ENCODE measurements around the gene HDAC10.

HDAC10 gene

GRCh38 chr22:50232481-50233151 is 18.4 kb downstream of the HDAC10 start:
- DNase-seq = no peak

DNA sequence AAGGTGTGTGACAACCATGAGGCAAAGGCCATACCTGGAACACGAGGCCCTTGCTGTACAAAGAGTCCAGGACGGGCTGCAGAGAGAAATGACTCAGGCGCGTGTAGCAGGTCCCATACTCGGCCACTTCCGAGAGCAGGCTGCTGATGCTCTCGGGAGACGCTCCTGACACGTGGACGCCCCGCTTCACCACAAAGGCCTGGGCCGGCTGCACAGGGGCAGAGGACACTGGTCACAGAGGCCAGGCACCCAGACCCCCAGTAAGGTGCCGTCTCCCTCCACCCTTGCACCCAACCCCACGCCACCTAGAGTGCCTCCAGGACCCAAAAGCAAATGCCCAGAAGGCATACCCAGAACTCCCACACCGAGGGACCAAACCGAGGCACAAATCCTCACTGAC is 21.7 kb downstream of the HDAC10 start:
- DNase-seq = no peak

DNA sequence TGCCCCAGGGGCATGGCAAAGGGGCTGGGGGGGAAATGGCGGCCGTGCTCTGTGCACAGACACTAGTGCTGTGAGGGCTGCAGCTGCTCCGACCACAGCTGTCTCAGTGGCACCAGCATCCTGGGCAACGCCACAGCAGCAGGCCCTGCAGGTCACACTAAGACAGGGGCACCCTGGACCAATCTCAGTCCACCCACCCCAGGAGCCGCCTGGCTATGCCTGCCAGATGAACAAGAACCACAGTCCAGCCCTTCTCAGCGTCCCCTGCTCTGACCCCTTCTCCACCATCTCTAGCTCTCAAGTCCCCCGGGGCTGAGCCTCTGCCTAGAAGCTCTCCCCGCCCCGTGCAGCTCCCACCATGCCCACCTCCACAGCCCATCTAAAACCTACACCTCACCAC is 22.7 kb downstream of the HDAC10 start:
- DNase-seq = no peak

DNA sequence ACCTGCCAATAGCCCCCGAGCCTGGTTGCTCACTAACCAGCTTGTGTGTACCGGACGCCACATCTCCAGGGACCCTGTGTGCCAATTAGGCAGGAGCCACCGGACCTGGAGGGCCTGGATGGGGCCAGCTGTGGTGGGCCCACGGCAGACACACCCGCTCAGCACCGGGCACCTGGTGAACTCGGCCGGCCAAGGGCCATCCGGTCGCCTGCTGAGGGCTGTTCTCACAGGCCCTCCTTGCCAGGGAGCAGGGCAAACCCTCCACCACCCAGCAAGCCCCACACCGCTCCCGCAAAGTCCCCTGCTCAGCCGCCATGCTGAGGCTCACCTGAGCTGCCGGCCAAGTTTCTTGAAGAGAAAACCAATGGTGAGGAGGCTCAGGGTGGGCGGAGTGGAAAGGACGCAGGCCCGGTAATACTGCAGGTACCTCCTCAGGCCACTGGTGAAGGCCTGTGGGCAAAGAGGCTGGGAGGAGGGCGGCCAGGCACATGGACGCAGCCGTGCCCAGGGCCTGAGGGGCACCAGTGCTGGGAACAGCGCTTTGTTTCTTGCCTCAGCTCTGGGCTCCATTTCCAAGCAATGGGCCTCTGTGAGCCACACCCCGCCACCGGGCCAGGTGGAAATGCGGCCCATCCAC is 23.4 kb downstream of the HDAC10 start:
- no peak for DNase-seq

GRCh38 chr22:50226875-50227165 is 24.2 kb downstream of the HDAC10 start:
- no peak for DNase-seq

DNA sequence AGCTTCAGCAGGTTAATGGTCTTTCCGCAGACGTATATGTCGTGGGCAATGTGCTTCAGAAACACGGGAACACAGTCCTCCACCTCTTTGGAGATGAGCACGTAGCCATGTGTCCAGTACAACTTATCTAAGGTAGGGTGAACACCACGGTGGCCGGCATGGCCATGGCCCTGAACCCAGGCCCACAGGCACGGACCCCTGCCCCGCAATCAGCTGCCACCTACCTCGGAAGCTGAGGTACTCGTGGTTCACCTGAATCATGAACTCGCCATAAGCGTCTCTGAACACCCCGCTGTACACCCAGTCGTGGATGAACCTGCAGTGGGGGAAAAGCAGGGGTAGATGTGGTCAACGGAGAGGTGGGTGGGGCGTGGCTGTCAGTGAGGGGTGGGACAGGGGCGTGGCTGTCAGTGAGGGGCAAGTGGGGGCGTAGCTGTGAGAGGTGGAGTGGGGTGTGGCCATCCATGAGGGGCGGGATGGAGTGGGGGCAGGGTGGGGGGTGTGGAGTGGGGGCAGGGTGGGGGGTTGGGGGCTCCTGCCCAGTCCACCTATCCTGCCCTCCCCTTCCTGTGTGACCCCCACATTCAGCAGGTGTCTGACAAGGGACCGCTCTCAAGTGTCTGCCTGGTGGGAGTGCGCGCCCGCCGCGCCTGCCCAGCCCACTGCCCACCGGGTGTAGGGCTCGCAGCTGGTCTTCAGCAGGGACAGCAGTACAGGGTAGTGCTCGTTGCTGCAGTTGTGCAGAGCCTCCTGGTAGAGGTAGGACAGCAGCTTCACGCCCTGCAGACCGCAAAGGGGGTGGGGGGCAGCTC is 24.8 kb downstream of the HDAC10 start:
- DNase-seq = no peak

- no peak for DNase-seq
Observed at GRCh38 chr22:50225200-50225969, 25.7 kb downstream of the HDAC10 start.

DNA sequence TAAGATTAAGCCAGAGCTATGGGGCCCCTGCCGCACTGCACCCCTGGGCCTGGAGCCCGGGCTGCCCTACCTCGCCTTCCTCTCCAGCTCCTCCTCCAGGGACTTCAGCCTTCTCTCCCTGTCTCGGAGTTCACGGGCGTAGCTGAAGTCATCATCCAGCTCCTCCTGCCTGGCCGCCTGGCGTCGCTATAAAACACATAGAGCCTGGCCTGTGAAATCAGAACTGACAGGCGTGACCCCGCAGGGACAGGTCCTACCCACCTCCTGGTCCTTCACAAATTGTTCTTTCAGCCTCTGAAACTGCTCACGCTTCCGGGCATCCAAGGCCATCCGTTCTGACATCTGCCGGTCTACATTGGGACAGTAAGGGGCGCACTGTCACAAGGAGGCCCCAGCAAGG is 27.0 kb downstream of the HDAC10 start:
- DNase-seq = no peak

- DNase-seq = no peak
Observed at GRCh38 chr22:50222508-50222907, 28.6 kb downstream of the HDAC10 start.

DNA sequence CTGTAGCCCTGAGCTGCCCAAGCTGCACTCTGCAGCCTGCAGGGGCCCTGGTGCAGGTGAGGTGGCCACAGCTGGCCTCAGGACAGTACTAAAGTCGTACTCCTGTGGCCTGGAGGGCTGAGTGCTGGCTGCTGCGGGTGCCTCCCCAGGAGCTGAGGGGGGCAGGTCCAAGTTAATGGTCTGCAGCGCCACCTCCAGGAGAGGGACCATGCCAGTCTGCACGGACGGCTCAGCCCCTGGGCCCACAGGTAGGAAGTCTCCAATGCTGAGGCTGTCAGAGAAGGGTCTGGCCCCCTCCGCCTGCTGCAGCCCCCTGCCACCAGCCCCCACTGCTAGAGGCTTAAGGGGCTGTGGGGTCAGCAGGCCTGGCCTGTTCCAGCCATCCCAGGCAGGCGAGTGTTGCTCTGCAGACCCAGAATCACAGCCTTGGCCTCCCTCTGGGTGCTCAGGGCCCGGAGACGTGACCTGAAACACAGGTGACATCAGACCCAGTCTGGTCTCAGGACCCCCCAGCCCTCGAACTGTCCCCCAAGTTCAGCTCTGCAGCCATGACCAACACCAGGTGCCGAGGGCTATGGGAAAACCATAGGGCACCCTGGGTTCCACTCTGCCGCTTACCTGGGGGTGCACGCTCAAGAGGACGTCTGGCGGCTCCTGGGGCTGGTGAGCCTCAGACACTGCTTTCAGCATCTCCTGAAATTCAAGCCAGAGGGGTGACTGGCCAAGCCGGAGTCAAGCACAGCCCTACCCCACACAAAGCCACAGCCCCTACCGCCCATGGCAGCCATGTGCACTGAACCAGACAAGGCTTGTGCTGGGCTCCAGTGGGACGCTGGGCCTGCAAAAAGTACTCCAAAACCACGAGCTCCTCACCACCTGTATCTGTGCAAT is 29.4 kb downstream of the HDAC10 start:
- DNase-seq = no peak

DNA sequence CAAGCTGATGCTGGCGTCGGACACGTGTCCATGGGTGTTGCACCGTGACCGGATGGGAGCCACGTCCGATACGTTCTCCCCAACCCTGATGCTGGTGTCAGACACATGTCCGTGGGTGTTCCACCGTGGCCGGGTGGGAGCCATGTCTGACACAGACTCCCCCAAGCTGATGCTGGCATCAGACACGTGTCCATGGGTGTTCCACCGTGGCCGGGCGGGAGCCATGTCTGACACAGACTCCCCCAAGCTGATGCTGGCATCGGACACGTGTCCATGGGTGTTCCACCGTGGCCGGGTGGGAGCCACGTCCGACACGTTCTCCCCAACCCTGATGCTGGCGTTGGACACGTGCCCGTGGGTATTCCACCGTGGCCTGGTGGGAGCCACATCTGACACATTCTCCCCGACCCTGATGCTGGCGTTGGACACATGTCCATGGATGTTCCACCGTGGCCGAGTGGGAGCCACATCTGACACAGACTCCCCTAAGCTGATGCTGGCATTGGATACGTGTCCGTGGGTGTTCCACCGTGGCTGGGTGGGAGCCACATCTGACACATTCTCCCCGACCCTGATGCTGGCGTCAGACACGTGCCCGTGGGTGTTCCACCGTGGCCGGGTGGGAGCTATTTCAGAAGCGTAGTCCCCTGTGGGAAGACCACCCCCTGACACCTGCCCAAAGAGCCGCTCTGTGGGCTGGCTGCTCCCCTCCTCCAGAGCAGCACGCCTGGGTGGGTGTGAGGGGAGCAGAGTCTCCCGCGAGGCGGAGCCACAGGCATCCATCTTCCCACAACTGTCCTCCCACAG is 30.3 kb downstream of the HDAC10 start:
- no peak for DNase-seq

- no peak for DNase-seq
Observed at GRCh38 chr22:50219800-50220602, 31.1 kb downstream of the HDAC10 start.

DNA sequence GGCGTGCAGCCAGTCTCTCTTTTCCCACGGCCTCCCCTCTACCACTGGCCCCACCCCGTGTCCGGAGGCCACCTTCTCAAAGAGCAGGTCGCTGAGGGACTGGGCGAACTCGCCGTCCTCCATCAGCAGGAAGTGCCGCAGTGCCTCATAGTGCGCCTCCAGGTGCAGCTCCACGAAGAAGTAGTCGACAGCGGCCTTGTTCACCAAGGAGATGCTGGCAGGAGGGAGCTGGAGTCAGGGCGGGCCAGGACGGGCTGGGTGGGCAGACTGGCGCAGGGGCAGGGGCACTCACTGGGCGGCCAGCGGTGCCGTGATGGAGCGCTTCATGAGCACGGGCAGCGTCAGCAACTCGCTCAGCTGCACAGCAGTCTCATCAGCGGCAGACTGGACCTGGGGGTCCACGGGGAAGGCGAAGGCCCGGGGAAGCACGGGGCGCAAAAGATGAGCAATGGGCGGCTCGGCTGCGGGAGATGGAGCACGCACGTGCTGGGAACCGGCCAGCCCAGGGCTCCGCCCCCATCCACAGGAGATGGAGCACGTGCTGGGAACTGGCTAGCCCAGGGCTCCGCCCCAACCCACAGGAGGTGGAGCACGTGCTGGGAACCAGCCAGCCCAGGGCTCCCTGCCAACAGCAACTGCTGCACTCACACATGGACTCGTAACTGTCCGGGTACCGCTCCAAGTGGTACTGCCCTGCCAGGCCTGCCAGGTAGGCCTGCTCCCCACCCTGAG is 31.9 kb downstream of the HDAC10 start:
- DNase-seq = no peak

DNA sequence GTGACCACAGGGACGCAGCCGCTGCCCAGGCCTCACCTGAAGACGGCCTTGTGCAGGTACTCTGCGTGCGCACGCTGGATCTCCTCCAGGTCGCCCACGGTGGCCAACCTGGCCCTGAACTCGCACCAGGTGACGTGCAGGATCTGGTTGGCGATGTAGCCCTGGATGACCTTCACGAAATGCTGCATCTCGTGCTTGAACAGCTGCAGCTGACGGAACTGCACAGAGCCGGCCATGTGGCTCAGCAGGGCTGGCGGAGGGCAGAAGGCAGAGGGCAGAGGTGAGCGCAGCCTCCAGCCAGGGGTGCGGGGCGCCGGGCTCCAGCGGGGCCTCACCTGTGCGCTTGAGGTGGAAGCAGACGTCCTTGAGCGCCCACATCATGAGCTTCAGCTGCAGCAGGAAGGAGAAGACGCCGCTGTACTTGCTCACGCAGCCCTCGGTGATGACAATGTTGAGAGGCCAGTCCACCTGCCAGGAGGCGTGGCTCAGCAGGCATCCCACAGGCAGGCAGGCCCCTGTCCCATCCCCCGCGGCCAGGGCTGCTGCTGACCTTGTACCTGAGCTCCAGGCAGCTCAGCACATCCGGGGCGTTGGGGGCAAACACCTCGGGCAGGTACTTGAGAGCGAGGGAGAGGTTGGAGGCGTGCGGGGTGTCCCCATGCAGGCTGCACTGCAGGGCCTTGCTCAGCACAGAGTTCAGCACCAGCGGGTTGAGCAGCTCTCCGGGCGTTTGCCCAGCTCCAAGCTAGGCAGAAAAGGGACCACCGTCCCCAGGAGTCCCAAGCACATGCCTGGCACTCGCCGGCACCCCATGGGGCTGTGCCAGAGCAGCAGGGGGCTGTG is 32.7 kb downstream of the HDAC10 start:
- DNase-seq = no peak

GRCh38 chr22:50217543-50218152 is 33.4 kb downstream of the HDAC10 start:
- DNase-seq = no peak

GRCh38 chr22:50216684-50217520 is 34.2 kb downstream of the HDAC10 start:
- DNase-seq = no peak

GRCh38 chr22:50216055-50216683 is 34.9 kb downstream of the HDAC10 start:
- no peak for DNase-seq

Measured in stimulated activated CD4-positive, alpha-beta T cell treated with anti-CD3 and anti-CD28 coated beads, Interleukin-2, amount 100 ng/mL, for 48 hours (primary cell).